ENCODE measurements around the gene TRAF3IP1.

GRCh38 chr2:238278626-238279323 is 41.5 kb upstream of the TRAF3IP1 start:
- TF ChIP-seq GATA2 (IDR thresholded peaks at IDR 0.05; ENCODE audit: low read depth, low read length) (no peak), GATA3 (IDR thresholded peaks at IDR 0.05; ENCODE audit: low read depth, low read length) (no peak)
